ENCODE data around the gene NPR3. TPM values are rescaled to one million over a fixed set of nuclear protein-coding genes. Genes with fewer than 3 reads are reported as not detected.

NPR3 gene
- polyA plus RNA-seq, 4 donors, result 8.6 to 26.5 (median 19.5) TPM

Other genes starting within 250 kb of the NPR3 start
- gene SUB1, start 125.8 kb upstream of the NPR3 start, polyA plus RNA-seq (ENCODE audit: insufficient read length in 4 of 4), result 100 to 1,000 TPM; 287 to 366 (median 336) TPM